Smooth muscle cell (in vitro differentiated cells): ENCODE data around the gene FBXW8. TPM values are rescaled to one million over a fixed set of nuclear protein-coding genes. Genes with fewer than 3 reads are reported as not detected.

Experiments used
- DNase-seq: peaks from one replicate; lab custom pipeline; 2025; ENCODE audit not compliant: unreplicated experiment; lab: John Stamatoyannopoulos, UW
- H2AFZ ChIP-seq: fragments of 200-600 bp; sonication (generic); 2 replicates; pipeline ENCODE4 v1.6.0; 2016; ENCODE audit warnings: antibody characterized with exemption, low read depth, mild to moderate bottlenecking
- H3F3A ChIP-seq: fragments of 200-600 bp; sonication (generic); 2 replicates; pipeline ENCODE4 v1.6.0; 2017; ENCODE audit warnings: antibody characterized with exemption, low read depth
- H3K27ac ChIP-seq: fragments of 200-600 bp; sonication (generic); 2 replicates; pipeline ENCODE4 v1.5.1; 2016; ENCODE audit warnings: low read depth, mild to moderate bottlenecking
- H3K27me3 ChIP-seq: fragments of 200-600 bp; sonication (generic); 2 replicates; pipeline ENCODE4 v1.6.1; 2016; ENCODE audit warnings: low read depth, mild to moderate bottlenecking
- H3K36me3 ChIP-seq: fragments of 200-600 bp; sonication (generic); 2 replicates; pipeline ENCODE4 v1.5.1; 2016; ENCODE audit warnings: low read depth
- H3K4me1 ChIP-seq: fragments of 200-600 bp; sonication (generic); 2 replicates; pipeline ENCODE4 v1.5.1; 2016; ENCODE audit warnings: low read depth
- H3K4me2 ChIP-seq: fragments of 200-600 bp; sonication (generic); 2 replicates; pipeline ENCODE4 v1.6.0; 2016; ENCODE audit warnings: mild to moderate bottlenecking
- H3K4me3 ChIP-seq: fragments of 200-600 bp; sonication (generic); 2 replicates; pipeline ENCODE4 v1.5.1; 2016; ENCODE audit warnings: mild to moderate bottlenecking
- H3K79me2 ChIP-seq: fragments of 200-600 bp; sonication (generic); 2 replicates; pipeline ENCODE4 v1.6.0; 2016; ENCODE audit warnings: low read depth, mild to moderate bottlenecking
- H3K9ac ChIP-seq: fragments of 200-600 bp; sonication (generic); 2 replicates; pipeline ENCODE4 v1.6.0; 2016; ENCODE audit warnings: low read depth
- H3K9me3 ChIP-seq: fragments of 200-600 bp; sonication (generic); replicated peaks from 2 replicates; pipeline ENCODE4 v1.5.1; 2016; ENCODE audit warnings: low read depth
- H4K20me1 ChIP-seq: fragments of 200-600 bp; sonication (generic); 2 replicates; pipeline ENCODE4 v1.6.0; 2016; ENCODE audit warnings: low read depth
- CTCF ChIP-seq: fragments of 200-600 bp; sonication (generic); IDR thresholded peaks from 2 replicates; pipeline ENCODE4 v1.5.1; 2017; ENCODE audit warnings: borderline replicate concordance, mild to moderate bottlenecking, antibody characterized with exemption; ENCODE audit not compliant: insufficient read depth, poor library complexity, severe bottlenecking
- WGBS: methylation state at CpG from one replicate; pipeline ENCODE4 v1.1.7; 2016; ENCODE audit warnings: low lambda C conversion rate; 5-methylcytosine and 5-hydroxymethylcytosine counted together
- polyA plus RNA-seq: library from polyadenylated mRNA; unstranded; fragments of >200 nt; fragmentation: Nextera tagmentation; extraction: Ambion mirVana; gene quantifications from 2 replicates; pipeline ENCODE4 v1.2.1, GENCODE V29; 2016
- total RNA-seq: library from RNA; depleted of rRNA; stranded (reverse); fragments of >200 nt; gene quantifications from 2 replicates; pipeline ENCODE4 v1.2.3, GENCODE V29; 2014

The FBXW8 gene
- total and polyA plus RNA-seq, 2 experiments from 2014 or later, result 16.9 to 18.3 TPM

- Histone ChIP-seq H3K79me2 (no peaks in the 10 kb centered on the region), H3K4me3 (no peak overlapping the region), H3K36me3 (no peaks in the 10 kb centered on the region), H4K20me1 (peaks cover 23% of the 10 kb centered on the region), H3K4me1 (no peaks in the 10 kb centered on the region), H3K27me3 (no peaks in the 10 kb centered on the region), H3F3A (no peaks in the 10 kb centered on the region), H3K27ac (no peak overlapping the region), H3K9ac (no peak overlapping the region), H2AFZ (no peak overlapping the region), H3K4me2 (no peak overlapping the region), H3K9me3 (no peaks in the 10 kb centered on the region)
- TF ChIP-seq CTCF, result no peak
- DNase-seq, result no peak
- 98% methylated on average over 38 of the region's 38 CpGs for WGBS
These were observed 116.7 kb downstream of the FBXW8 start for GRCh38 chr12:117027251-117028086.

- WGBS, result 96% methylated on average over 14 of the region's 14 CpGs
- H3K27ac ChIP-seq, result no peak overlapping the region
- no peak overlapping the region for H3K9ac ChIP-seq
- no peaks in the 10 kb centered on the region for H3K27me3 ChIP-seq
- H3K4me1 ChIP-seq, result no peaks in the 10 kb centered on the region
- H3F3A ChIP-seq, result no peaks in the 10 kb centered on the region
- H3K36me3 ChIP-seq, result no peaks in the 10 kb centered on the region
- no peak overlapping the region for H2AFZ ChIP-seq
- H4K20me1 ChIP-seq, result peaks cover 16% of the 10 kb centered on the region
- H3K4me2 ChIP-seq, result no peak overlapping the region
- no peaks in the 10 kb centered on the region for H3K79me2 ChIP-seq
- H3K9me3 ChIP-seq, result no peaks in the 10 kb centered on the region
- TF ChIP-seq CTCF, result no peak
- no peak for DNase-seq
- no peak overlapping the region for H3K4me3 ChIP-seq
These were observed 117.5 kb downstream of the FBXW8 start for GRCh38 chr12:117028254-117028653.

- no peaks in the 10 kb centered on the region for H3K9me3 ChIP-seq
- no peaks in the 10 kb centered on the region for H3K4me1 ChIP-seq
- no peaks in the 10 kb centered on the region for H3K79me2 ChIP-seq
- WGBS, result 82% methylated on average over 19 of the region's 19 CpGs
- H4K20me1 ChIP-seq, result peaks cover 4% of the 10 kb centered on the region
- DNase-seq, result no peak
- TF ChIP-seq CTCF, result no peak
- H3K9ac ChIP-seq, result no peak overlapping the region
- H3F3A ChIP-seq, result no peaks in the 10 kb centered on the region
- H3K4me3 ChIP-seq, result no peak overlapping the region
- no peak overlapping the region for H3K27ac ChIP-seq
- no peaks in the 10 kb centered on the region for H3K27me3 ChIP-seq
- H3K36me3 ChIP-seq, result no peaks in the 10 kb centered on the region
- no peak overlapping the region for H2AFZ ChIP-seq
- no peak overlapping the region for H3K4me2 ChIP-seq
These were observed 119.6 kb downstream of the FBXW8 start for GRCh38 chr12:117030187-117030900.
